Activated T-helper 17 cell treated with anti-CD3 and anti-CD28 coated beads, Interleukin-2, amount 50 U/mL, for 72 hours (primary cell): Measurements from ENCODE around the gene OR2V2. TPM values are rescaled to one million over a fixed set of nuclear protein-coding genes. Genes with fewer than 3 reads are reported as not detected.
"Not testable (repeated sequence)": the region's sequence is repeated elsewhere in the genome, so short reads cannot be mapped to it uniquely, and the experiment has no call there.

Experiments used
- ATAC-seq: fragments of 150-1000 bp; cut with Tn5 transposase; replicated peaks from 2 replicates; pipeline ENCODE4 v1.10.0; 2021; ENCODE audit warnings: mild to moderate bottlenecking, moderate library complexity
- H3K27ac Mint-ChIP-seq: one replicate; pipeline ENCODE4 v1.8.0; 2022; ENCODE audit warnings: mixed read lengths
- H3K27me3 Mint-ChIP-seq: one replicate; pipeline ENCODE4 v1.8.0; 2022; ENCODE audit warnings: mixed read lengths
- H3K36me3 Mint-ChIP-seq: one replicate; pipeline ENCODE4 v1.8.0; 2022; ENCODE audit warnings: low read depth, mild to moderate bottlenecking, mixed read lengths
- H3K4me1 Mint-ChIP-seq: one replicate; pipeline ENCODE4 v1.8.0; 2022; ENCODE audit warnings: mixed read lengths
- H3K4me3 Mint-ChIP-seq: one replicate; pipeline ENCODE4 v1.8.0; 2022; ENCODE audit warnings: mild to moderate bottlenecking, mixed read lengths
- H3K9me3 Mint-ChIP-seq: one replicate; pipeline ENCODE4 v1.8.0; 2022; ENCODE audit warnings: mixed read lengths
- total RNA-seq, 2 donors: library from RNA; stranded (reverse); gene quantifications; one replicate each; pipeline ENCODE4 v1.2.3, GENCODE V29; 2022

Gene OR2V2
- total RNA-seq, 2 donors from 2014 or later, result not detected

DNA sequence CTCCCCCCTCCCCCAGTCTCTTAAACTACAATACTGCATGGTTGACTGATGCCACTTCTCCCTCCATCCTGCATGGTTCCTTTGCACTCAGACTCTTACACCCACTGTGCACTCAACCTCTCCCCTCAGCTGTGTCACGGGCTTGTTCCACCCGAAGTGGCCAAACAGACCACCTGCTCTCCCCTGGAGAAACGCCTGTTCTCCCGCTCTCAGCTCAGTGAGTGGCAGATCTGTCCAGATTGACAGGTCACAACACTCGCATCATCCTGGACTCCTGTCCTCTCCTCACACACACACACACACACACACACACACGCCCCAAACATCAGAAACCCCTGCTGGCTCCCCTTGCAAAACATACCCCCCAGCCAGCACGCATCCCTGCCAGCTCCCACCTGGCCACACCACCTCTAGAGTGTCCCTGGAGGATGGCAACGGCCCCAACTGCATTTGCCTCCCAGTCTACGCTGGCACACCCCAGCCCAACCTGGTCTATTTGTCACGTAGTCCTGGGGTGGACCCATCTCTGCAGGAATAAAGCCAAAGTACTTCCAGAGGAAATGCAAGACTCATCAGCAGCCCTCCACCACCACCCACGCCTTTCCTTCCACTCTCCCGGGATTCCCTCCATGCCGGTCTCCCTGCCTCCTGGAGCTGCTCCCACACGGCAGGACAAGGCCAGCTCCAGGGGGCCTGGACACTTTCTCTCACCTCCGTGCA is 19.3 kb upstream of the OR2V2 start:
- H3K27me3 Mint-ChIP-seq, result peaks cover 56% of the 10 kb centered on the region
- no peak overlapping the region for H3K27ac Mint-ChIP-seq
- no peak for ATAC-seq
- peaks cover 7% of the 10 kb centered on the region for H3K9me3 Mint-ChIP-seq
- no peaks in the 10 kb centered on the region for H3K36me3 Mint-ChIP-seq
- no peaks in the 10 kb centered on the region for H3K4me1 Mint-ChIP-seq
- no peak overlapping the region for H3K4me3 Mint-ChIP-seq

DNA sequence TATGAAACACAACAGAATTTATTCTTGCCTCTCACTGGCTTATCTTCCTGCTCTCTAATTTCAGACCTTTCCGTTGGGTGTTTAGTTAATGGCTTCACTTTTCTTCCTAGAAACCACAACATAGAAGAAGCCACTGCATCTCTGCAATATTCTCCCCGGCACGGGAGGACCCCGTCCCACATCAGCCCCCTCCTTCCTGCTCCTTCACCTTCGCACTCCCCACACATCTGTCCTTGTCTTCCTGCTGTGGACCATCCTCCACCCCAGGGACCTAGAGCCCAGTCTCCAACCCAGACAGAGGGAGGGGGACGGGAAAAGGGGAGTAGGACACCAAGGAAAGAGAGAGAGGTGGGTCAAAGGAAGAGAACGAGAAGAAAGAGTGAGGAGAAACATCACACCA is 17.8 kb upstream of the OR2V2 start:
- Mint-ChIP-seq H3K4me1 (no peaks in the 10 kb centered on the region), H3K9me3 (peaks cover 4% of the 10 kb centered on the region), H3K4me3 (no peak overlapping the region), H3K27me3 (peaks cover 56% of the 10 kb centered on the region), H3K27ac (no peak overlapping the region), H3K36me3 (no peaks in the 10 kb centered on the region)
- no peak for ATAC-seq

DNA sequence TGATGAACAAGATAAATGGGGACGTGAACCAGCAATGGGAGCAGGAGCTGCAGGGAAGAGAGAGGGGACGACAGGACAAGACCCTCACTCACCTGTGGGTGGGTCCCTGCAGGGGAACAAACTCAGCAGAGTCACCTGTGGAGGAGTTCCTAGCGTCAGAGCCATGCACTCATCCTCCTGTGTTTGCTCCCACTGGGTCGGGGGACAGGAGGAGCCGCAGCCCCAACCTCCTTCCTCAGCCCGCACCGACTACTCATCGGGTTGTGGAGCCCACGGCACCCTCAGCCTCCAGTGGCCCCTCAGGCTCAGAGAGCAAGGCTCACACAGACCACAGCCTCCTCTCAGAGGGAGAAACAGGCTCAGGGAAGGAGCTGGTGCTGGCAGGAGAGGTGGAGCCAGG is 17.3 kb upstream of the OR2V2 start:
- H3K9me3 Mint-ChIP-seq, H3K4me3 Mint-ChIP-seq, ATAC-seq, H3K4me1 Mint-ChIP-seq, H3K36me3 Mint-ChIP-seq, H3K27ac Mint-ChIP-seq: not testable (repeated sequence)
- H3K27me3 Mint-ChIP-seq, result peaks cover 54% of the 10 kb centered on the region

DNA sequence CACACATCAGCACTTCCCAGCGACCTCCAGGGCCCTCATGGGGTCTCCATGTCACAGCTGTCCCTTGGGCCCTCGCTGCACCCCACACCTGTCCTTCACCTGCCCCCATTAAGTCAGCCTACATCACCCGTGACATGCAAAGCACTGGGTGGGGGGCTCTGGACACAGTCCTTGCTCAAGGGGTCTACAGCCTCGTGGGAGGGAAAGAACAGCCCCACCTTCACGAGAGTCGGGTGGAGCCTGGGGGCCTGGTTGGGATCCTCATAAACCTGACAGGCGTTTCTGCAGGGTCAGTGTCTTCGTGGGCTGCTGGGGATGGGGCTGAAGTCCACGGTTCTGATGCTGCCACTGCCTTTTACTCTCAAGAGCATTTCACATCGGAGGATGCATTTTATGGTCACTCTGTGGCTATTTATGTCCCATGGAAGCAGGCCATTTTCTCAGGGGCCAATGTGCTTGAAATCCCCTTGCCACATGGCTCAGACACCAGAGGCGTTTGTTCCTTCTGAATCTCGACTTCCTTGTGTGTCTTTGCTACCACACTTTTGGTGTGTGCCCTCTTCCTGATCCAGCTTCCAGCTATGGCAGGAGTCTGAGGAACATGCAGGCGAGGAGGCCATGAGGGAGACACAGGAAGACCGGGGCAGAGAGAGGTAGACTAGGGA is 16.4 kb upstream of the OR2V2 start, which contains the start of gene OR2V1:
TSS of gene OR2V1 (minus strand) at position 338 of the 665 bp plus-strand sequence. CDS start 5,865 bp downstream, outside the sequence.
- Mint-ChIP-seq H3K9me3 (peaks cover 4% of the 10 kb centered on the region), H3K4me1 (no peaks in the 10 kb centered on the region), H3K36me3 (no peaks in the 10 kb centered on the region), H3K27me3 (peaks cover 55% of the 10 kb centered on the region), H3K27ac (no peak within 1 kb of the TSS), H3K4me3 (no peak within 1 kb of the TSS)
- no peak for ATAC-seq

DNA sequence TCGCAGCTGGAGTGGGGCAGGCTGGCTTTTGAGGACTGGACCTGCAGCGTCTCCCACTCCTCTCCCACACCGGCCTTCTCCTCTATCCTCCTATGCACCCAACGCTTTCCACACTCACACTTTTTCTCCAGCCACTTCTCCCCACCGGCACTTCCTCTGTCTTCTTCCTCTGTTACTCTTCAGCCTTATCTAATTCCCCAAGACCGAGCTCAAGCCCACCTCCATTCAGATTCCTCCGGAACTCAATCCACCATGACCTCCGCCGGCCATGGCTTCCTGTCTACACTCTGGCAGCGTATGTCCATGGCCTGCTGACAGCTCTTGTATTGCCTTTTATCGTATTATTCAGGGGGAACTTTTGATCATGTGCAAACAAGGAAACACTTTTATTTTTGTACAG is 15.9 kb upstream of the OR2V2 start:
- H3K27ac Mint-ChIP-seq, result no peak overlapping the region
- H3K27me3 Mint-ChIP-seq, result peaks cover 50% of the 10 kb centered on the region

DNA sequence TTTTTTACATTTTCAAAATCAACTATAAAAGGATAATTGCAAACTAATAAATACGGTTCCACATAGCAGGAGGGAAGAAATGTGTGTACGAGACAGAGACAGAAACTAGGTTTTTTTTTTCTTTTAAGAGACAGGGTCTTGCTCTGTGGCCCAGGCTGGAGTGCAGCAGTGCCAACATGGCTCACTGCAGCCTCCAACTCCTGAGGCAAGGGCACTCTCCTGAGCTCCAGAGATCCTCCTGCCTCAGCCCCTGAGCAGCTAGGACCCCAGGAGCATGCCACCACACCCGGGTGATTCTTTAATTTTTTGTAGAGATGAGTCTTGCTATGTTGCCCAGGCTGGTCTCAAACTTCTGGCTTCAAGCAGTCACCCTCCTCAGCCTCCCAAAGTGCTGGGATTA is 14.3 kb upstream of the OR2V2 start:
- ATAC-seq, result no peak
- peaks cover 4% of the 10 kb centered on the region for H3K9me3 Mint-ChIP-seq
- no peaks in the 10 kb centered on the region for H3K36me3 Mint-ChIP-seq
- H3K27me3 Mint-ChIP-seq, result peaks cover 45% of the 10 kb centered on the region
- H3K27ac Mint-ChIP-seq, result no peak overlapping the region
- no peak overlapping the region for H3K4me3 Mint-ChIP-seq
- no peaks in the 10 kb centered on the region for H3K4me1 Mint-ChIP-seq

More for the DNA sequence above, 15.9 kb upstream of the OR2V2 start:
- no peaks in the 10 kb centered on the region for H3K4me1 Mint-ChIP-seq
- H3K4me3 Mint-ChIP-seq, result no peak overlapping the region
- H3K36me3 Mint-ChIP-seq, result no peaks in the 10 kb centered on the region
- ATAC-seq, result no peak
- H3K9me3 Mint-ChIP-seq, result peaks cover 4% of the 10 kb centered on the region

DNA sequence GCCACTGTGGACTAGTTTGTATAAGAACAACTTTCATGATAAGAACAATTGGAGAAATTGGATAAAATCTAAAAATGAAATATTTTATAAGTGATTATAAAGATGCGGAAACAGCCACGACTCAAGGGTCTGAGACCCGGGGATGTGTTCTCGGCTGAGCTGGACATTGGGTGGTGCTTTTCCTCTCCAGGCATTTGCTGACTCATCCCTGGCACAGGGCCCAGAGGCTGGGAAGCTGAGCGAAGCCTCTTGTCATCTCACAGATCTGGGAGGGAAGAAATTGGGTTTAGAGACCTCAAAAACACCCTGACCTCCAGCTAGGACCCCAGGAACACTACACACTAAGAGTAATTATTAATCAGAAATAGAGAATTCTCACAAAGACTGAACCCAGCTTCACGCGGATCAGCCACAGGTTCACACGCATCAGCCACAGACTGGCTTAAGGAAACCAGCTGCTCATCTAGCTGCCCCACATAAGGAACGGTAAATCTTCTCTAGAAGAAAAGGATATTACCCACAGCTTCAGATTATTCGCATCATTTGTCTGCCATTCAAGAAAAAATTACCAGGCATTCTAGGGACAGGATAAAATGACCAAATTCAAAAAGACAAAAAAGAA is 13.7 kb upstream of the OR2V2 start:
- Mint-ChIP-seq H3K4me3 (no peak overlapping the region), H3K9me3 (peaks cover 7% of the 10 kb centered on the region), H3K36me3 (no peaks in the 10 kb centered on the region), H3K27ac (no peak overlapping the region), H3K27me3 (peaks cover 39% of the 10 kb centered on the region), H3K4me1 (no peaks in the 10 kb centered on the region)
- no peak for ATAC-seq

DNA sequence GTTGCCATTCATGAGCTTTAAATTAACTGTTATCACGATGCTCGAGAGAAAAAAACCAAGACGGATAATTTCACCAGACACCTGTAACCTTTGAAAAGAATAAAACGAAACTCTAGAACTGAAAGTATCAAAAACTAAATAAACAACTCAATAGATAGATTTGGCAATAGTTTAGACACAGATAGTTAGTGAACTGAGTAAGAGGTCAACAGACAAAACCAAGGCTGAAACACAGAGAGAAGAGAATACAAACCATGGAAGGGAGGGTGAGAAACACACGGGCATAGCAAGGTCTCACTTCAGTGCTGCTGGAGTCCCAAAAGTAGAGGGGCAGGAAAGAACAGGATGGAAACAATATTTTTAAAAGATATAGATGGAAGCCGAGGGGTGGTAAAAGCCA is 13.1 kb upstream of the OR2V2 start:
- no peak overlapping the region for H3K4me3 Mint-ChIP-seq
- no peaks in the 10 kb centered on the region for H3K36me3 Mint-ChIP-seq
- no peak for ATAC-seq
- no peak overlapping the region for H3K27ac Mint-ChIP-seq
- peaks cover 37% of the 10 kb centered on the region for H3K27me3 Mint-ChIP-seq
- no peaks in the 10 kb centered on the region for H3K4me1 Mint-ChIP-seq
- peaks cover 11% of the 10 kb centered on the region for H3K9me3 Mint-ChIP-seq

DNA sequence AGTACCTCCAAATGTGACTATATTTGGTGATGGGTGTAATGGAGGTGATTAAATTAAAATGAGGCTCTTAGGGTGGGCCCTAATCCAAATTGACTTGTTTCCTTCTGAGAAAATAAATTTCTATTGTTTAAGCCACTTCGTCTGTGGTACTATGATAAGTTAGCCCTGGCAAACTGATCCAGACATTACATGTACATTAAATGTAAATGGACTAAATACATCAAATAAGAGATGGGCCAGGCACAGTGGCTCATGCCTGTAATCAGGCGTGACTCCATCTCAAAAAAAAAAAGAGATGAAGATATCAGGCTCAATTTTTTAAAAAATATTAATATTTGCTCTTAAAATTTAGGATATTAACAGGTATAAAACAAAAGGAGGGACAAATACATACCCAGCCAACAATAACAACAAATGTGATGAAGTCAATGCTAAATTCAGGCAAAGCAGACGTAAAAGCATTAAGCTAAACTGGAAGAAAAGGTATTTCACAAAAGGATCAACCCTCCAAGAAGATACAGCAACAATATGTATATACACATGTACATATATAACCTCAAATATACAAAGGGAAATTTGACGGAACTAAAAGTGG is 10.9 kb upstream of the OR2V2 start:
- Mint-ChIP-seq H3K4me3 (no peak overlapping the region), H3K4me1 (no peaks in the 10 kb centered on the region), H3K27me3 (peaks cover 28% of the 10 kb centered on the region), H3K36me3 (no peaks in the 10 kb centered on the region), H3K9me3 (peaks cover 21% of the 10 kb centered on the region), H3K27ac (no peak overlapping the region)
- no peak for ATAC-seq

DNA sequence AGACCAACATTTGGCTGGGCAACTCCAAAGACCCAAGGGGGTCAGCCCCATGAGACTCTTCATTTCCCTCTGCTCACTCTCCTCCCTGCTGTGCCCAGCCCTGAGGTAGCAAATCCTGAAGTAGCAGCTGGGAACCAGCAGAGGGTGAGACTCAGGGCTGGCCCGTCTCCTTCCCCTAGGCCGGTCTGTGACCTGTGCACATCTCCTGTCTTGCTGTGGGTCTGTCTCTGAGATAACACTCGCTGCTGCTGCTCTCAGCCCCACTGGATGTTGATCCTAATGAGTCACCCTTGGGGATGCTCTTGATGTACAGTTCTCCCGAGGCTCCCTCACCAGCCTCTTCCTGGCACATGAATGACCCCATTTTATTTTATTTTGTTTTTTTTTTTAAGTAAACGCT is 9.1 kb upstream of the OR2V2 start:
- peaks cover 22% of the 10 kb centered on the region for H3K27me3 Mint-ChIP-seq
- no peaks in the 10 kb centered on the region for H3K36me3 Mint-ChIP-seq
- no peaks in the 10 kb centered on the region for H3K4me1 Mint-ChIP-seq
- H3K9me3 Mint-ChIP-seq, result peaks cover 21% of the 10 kb centered on the region
- no peak overlapping the region for H3K27ac Mint-ChIP-seq
- ATAC-seq, result no peak
- no peak overlapping the region for H3K4me3 Mint-ChIP-seq

DNA sequence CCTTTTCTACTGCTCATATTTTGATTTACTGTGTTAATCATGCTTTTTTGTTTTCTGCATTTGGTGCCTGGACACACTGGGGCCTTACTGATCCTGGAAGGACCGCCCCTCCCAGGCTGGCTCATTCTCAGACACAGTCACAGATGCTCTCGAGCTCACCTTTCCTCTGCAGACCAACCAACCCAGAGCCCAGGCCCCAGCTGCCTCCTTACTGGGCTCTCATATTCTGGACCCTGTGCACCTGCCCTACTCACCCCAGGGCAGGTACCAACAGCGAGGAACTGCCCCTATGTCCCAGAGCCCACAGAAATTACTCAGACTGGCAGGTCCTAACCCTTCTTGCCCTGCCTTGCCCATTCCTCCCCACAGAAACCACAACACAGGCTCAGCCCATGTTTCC is 6.6 kb upstream of the OR2V2 start:
- no peak for ATAC-seq
- H3K27ac Mint-ChIP-seq, result no peak overlapping the region
- H3K27me3 Mint-ChIP-seq, result peaks cover 19% of the 10 kb centered on the region
- H3K9me3 Mint-ChIP-seq, result peaks cover 17% of the 10 kb centered on the region
- no peaks in the 10 kb centered on the region for H3K36me3 Mint-ChIP-seq
- H3K4me3 Mint-ChIP-seq, result no peak overlapping the region
- H3K4me1 Mint-ChIP-seq, result no peaks in the 10 kb centered on the region

DNA sequence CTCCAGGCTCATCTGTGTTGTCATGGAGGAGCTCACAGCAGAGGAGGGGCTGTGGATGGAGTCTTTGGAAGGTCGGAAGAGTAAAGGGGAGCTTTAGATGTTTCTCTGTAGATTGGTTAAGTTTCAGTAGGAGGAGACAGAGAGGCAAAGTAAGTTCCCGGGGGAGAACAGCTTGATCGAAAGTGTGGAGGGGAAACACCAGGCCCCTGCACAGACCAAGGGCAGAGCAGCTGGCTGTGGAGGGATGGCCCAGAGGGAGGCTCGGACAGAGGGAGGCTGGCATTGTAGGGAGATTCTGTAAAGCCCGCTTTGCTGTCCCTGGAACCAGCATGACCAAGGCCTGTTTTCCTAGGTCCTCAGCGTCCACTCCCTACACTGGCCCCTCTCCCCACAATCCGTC is 5.3 kb upstream of the OR2V2 start:
- Mint-ChIP-seq H3K27me3 (peaks cover 26% of the 10 kb centered on the region), H3K9me3 (peaks cover 17% of the 10 kb centered on the region), H3K4me1 (no peaks in the 10 kb centered on the region), H3K4me3 (no peak overlapping the region), H3K36me3 (no peaks in the 10 kb centered on the region), H3K27ac (no peak overlapping the region)
- ATAC-seq, result no peak

DNA sequence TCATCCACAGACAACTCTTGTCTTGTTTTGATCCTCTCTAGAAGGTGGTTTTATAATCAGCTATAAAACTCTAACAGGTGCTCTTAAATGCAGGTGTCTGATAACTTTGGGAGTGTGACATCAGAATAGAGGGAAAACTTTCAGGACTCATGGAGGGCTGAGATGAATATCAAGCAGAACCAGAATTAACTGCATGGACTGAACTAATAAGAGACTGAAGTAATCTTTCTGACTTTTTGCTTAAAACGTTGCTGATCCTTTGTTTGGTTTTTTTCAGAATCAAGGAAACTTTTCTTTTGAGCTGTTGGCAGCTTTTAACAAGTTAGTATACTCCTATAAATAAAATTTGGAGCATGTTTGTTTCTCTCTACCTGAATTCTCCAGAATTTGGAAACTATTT is 2.3 kb upstream of the OR2V2 start:
- ATAC-seq, result no peak
- no peaks in the 10 kb centered on the region for H3K36me3 Mint-ChIP-seq
- no peak overlapping the region for H3K4me3 Mint-ChIP-seq
- no peak overlapping the region for H3K27ac Mint-ChIP-seq
- peaks cover 3% of the 10 kb centered on the region for H3K9me3 Mint-ChIP-seq
- no peaks in the 10 kb centered on the region for H3K4me1 Mint-ChIP-seq
- peaks cover 47% of the 10 kb centered on the region for H3K27me3 Mint-ChIP-seq

DNA sequence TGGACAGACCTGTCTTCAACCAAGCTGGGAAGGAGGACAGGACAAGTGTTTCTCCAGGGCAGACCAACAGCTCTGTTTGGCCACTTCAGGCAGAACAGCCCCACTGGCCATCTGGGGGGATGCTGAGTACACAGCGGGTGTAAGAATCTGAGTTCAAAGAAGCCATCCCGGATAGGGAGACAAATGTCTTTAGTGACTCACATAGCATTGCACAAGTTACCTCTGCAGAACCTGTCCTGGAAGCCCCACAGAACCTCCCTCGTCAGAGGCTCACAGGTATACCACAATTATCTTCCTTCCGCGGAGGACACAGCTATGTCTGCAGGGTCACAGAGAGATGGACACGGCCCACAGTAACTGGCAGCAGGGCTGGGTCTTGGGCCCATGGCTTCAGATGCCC is 2.0 kb downstream of the OR2V2 start:
- H3K27ac Mint-ChIP-seq, result no peak overlapping the region
- no peak overlapping the region for H3K4me3 Mint-ChIP-seq
- H3K4me1 Mint-ChIP-seq, result peaks cover 5% of the 10 kb centered on the region
- peaks cover 42% of the 10 kb centered on the region for H3K27me3 Mint-ChIP-seq
- ATAC-seq, result no peak
- H3K9me3 Mint-ChIP-seq, result no peaks in the 10 kb centered on the region
- no peaks in the 10 kb centered on the region for H3K36me3 Mint-ChIP-seq
